H9 (cell line): ENCODE data around the gene ARHGAP45. TPM values are rescaled to one million over a fixed set of nuclear protein-coding genes. Genes with fewer than 3 reads are reported as not detected.

Experiments used
- DNase-seq: peaks from one replicate; pipeline ENCODE4 v3.0.0-alpha.2; 2017
- H2AFZ ChIP-seq: one replicate; pipeline ENCODE4 v1.6.1; 2013; ENCODE audit warnings: mild to moderate bottlenecking, low read length, control low read depth, moderate library complexity
- H2AK5ac ChIP-seq: 2 replicates; pipeline ENCODE4 v1.6.1; 2013; ENCODE audit warnings: low read length, control low read depth, mixed read lengths; ENCODE audit not compliant: insufficient read length
- H2BK120ac ChIP-seq: one replicate; pipeline ENCODE4 v1.6.1; 2013; ENCODE audit warnings: low read depth, mild to moderate bottlenecking, low read length, control low read depth, inconsistent platforms; ENCODE audit not compliant: poor library complexity, severe bottlenecking
- H2BK12ac ChIP-seq: 2 replicates; pipeline ENCODE4 v1.6.1; 2013; ENCODE audit warnings: low read length, control low read depth, mixed read lengths, low read depth; ENCODE audit not compliant: insufficient read length
- H2BK15ac ChIP-seq: 2 replicates; pipeline ENCODE4 v1.6.1; 2013; ENCODE audit warnings: low read depth, low read length, control low read depth
- H2BK20ac ChIP-seq: one replicate; pipeline ENCODE4 v1.6.1; 2013; ENCODE audit warnings: low read depth, mild to moderate bottlenecking, low read length, control low read depth, inconsistent platforms; ENCODE audit not compliant: poor library complexity, severe bottlenecking
- H2BK5ac ChIP-seq: 2 replicates; pipeline ENCODE4 v1.6.1; 2013; ENCODE audit warnings: low read length, control low read depth, mixed read lengths; ENCODE audit not compliant: insufficient read length
- H3K14ac ChIP-seq: 2 replicates; pipeline ENCODE4 v1.6.1; 2013; ENCODE audit warnings: low read length, control low read depth; ENCODE audit not compliant: insufficient read depth
- H3K18ac ChIP-seq: 2 replicates; pipeline ENCODE4 v1.6.1; 2013; ENCODE audit warnings: low read depth, mild to moderate bottlenecking, mixed read lengths, low read length, control low read depth; ENCODE audit not compliant: insufficient read length
- H3K23ac ChIP-seq: 2 replicates; pipeline ENCODE4 v1.6.1; 2013; ENCODE audit warnings: low read length, control low read depth, mixed read lengths, low read depth; ENCODE audit not compliant: insufficient read length
- H3K23me2 ChIP-seq: 2 replicates; pipeline ENCODE4 v1.6.1; 2013; ENCODE audit warnings: low read depth, mild to moderate bottlenecking, mixed read lengths, low read length, control low read depth; ENCODE audit not compliant: insufficient read length, poor library complexity, severe bottlenecking
- H3K27ac ChIP-seq: 2 replicates; pipeline ENCODE4 v1.5.1; 2013; ENCODE audit warnings: low read length, control low read depth, mixed read lengths, low read depth; ENCODE audit not compliant: insufficient read length
- H3K27me3 ChIP-seq: 2 replicates; pipeline ENCODE4 v1.6.1; 2013; ENCODE audit warnings: low read length, control low read depth, inconsistent platforms; ENCODE audit not compliant: insufficient read depth
- H3K4ac ChIP-seq: 2 replicates; pipeline ENCODE4 v1.6.1; 2013; ENCODE audit warnings: low read depth, mild to moderate bottlenecking, control low read depth, inconsistent platforms, low read length, moderate library complexity
- H3K4me1 ChIP-seq: 2 replicates; pipeline ENCODE4 v1.6.1; 2013; ENCODE audit warnings: low read length, control low read depth, inconsistent platforms; ENCODE audit not compliant: insufficient read depth
- H3K4me2 ChIP-seq: 2 replicates; pipeline ENCODE4 v1.6.1; 2013; ENCODE audit warnings: low read length, control low read depth, mixed read lengths; ENCODE audit not compliant: insufficient read length, insufficient read depth
- H3K56ac ChIP-seq: 2 replicates; pipeline ENCODE4 v1.6.1; 2013; ENCODE audit warnings: low read depth, mild to moderate bottlenecking, mixed read lengths, low read length, control low read depth; ENCODE audit not compliant: insufficient read length
- H3K79me1 ChIP-seq: 2 replicates; pipeline ENCODE4 v1.6.1; 2013; ENCODE audit warnings: low read depth, mild to moderate bottlenecking, moderate library complexity, low read length, control low read depth, inconsistent platforms; ENCODE audit not compliant: insufficient read depth, poor library complexity, severe bottlenecking
- H3K79me2 ChIP-seq: 2 replicates; pipeline ENCODE4 v1.6.1; 2013; ENCODE audit warnings: low read length, control low read depth, inconsistent platforms; ENCODE audit not compliant: insufficient read depth
- H3K9ac ChIP-seq: 2 replicates; pipeline ENCODE4 v1.6.1; 2013; ENCODE audit warnings: low read length, control low read depth, mixed read lengths; ENCODE audit not compliant: insufficient read length; ENCODE audit errors: extremely low read depth
- H3K9me3 ChIP-seq: one replicate; pipeline ENCODE4 v1.6.1; 2013; ENCODE audit warnings: low read depth, low read length, inconsistent platforms; ENCODE audit not compliant: control insufficient read depth
- H3T11ph ChIP-seq: one replicate; pipeline ENCODE4 v1.6.1; 2013; ENCODE audit warnings: mild to moderate bottlenecking, low read length, control low read depth, inconsistent platforms
- H4K20me1 ChIP-seq: one replicate; pipeline ENCODE4 v1.6.1; 2013; ENCODE audit not compliant: control insufficient read depth, insufficient read length, insufficient read depth
- H4K5ac ChIP-seq: 2 replicates; pipeline ENCODE4 v1.6.1; 2013; ENCODE audit warnings: low read depth, mild to moderate bottlenecking, mixed read lengths, low read length, control low read depth; ENCODE audit not compliant: insufficient read length
- H4K8ac ChIP-seq: replicated peaks from 2 replicates; pipeline ENCODE4 v1.6.1; 2013; ENCODE audit warnings: low read length, control low read depth, mixed read lengths, low read depth; ENCODE audit not compliant: insufficient read length
- H4K91ac ChIP-seq: 2 replicates; pipeline ENCODE4 v1.6.1; 2013; ENCODE audit warnings: low read depth, mild to moderate bottlenecking, moderate library complexity, mixed read lengths, low read length, control low read depth; ENCODE audit not compliant: insufficient read length
- H3K27ac Mint-ChIP-seq, 3 experiments: 2 replicates in 2 of 3; 3 replicates in 1 of 3; pipeline ENCODE4 v1.8.0; 2020 to 2021; ENCODE audit warnings: mixed read lengths in 3 of 3, mild to moderate bottlenecking in 1 of 3, moderate library complexity in 1 of 3
- H3K27me3 Mint-ChIP-seq: 2 replicates; pipeline ENCODE4 v1.8.0; 2021; ENCODE audit warnings: low read depth, mild to moderate bottlenecking, moderate library complexity, mixed read lengths
- H3K36me3 Mint-ChIP-seq, 3 experiments: 2 replicates in 2 of 3; 3 replicates in 1 of 3; pipeline ENCODE4 v1.8.0; 2020 to 2021; ENCODE audit warnings: low read depth in 3 of 3, mixed read lengths in 3 of 3; ENCODE audit not compliant: insufficient read depth in 1 of 3
- H3K4me1 Mint-ChIP-seq, 2 experiments: 2 replicates each; pipeline ENCODE4 v1.8.0; 2020; ENCODE audit warnings: mixed read lengths in 2 of 2
- H3K4me3 Mint-ChIP-seq, 2 experiments: 2 replicates in 1 of 2; 3 replicates in 1 of 2; pipeline ENCODE4 v1.8.0; 2020 to 2021; ENCODE audit warnings: mild to moderate bottlenecking in 2 of 2, mixed read lengths in 2 of 2, moderate library complexity in 1 of 2
- H3K9me3 Mint-ChIP-seq, 2 experiments: 2 replicates in 1 of 2; 3 replicates in 1 of 2; pipeline ENCODE4 v1.8.0; 2020; ENCODE audit warnings: mild to moderate bottlenecking in 2 of 2, mixed read lengths in 2 of 2, moderate library complexity in 1 of 2
- WGBS: extraction: QIAGEN DNeasy Blood & Tissue Kit; methylation state at CpG from one replicate; pipeline ENCODE4 v1.1.7; 2013; ENCODE audit warnings: missing lambda C conversion rate, low lambda C conversion rate, mixed read lengths; ENCODE audit not compliant: insufficient read length; ENCODE audit errors: extremely low coverage; 5-methylcytosine and 5-hydroxymethylcytosine counted together
- total RNA-seq: library from RNA; stranded (reverse); gene quantifications from 2 replicates; pipeline ENCODE4 v1.2.1, GENCODE V29; 2021
- TF ChIP-seq, protein P1 (sequence below): fragments of 200-600 bp; sonication (generic); conservative IDR thresholded peaks from 3 replicates; pipeline ENCODE4 v1.8.0; 2021; ENCODE audit warnings: antibody characterized with exemption, mild to moderate bottlenecking

Gene ARHGAP45
- total RNA-seq, 1 experiment from 2014 or later: 39.8 TPM

DNA sequence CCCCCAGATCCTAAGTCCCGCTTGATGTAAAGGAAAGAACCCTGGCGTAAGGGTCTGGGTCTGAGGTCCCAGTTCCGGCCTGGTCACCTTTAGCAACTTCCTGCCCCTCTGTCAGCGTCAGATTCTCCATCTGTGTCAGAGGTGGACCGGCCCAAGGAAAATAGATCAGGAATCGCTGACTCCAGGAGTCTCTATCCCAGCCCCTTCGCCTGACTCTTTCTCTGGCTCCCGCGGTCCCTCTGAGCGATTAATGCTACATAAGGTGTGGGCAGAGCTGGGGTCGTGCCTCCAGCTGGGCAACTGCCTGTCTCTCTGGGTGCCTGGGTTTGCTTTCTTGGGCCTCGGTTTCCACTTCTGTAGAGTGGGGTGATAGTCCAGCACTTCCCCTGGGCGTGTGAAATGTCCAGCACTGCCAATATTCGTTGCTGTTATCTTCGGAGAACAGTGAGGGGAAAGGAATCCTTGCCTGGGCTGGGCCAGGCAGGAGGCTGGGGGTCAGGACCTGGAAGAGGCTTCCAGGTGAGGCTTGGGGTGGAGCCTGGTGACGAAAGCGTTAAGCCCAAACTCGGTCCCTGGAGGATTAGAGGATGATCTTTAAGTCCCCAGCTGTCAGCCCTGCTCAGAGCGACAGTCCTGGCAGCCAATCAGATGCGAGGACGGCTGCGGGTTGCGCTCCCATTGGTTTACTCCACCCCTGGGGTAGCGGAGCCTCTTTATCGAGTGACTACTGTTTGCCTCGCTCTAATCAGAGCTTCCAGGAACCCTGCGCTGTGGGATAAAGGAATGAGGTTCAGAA lies 26.3 kb upstream of the ARHGAP45 start:
- no peak overlapping the region for H4K5ac ChIP-seq
- no peak overlapping the region for H2BK15ac ChIP-seq
- H3K79me2 ChIP-seq: no peaks in the 10 kb centered on the region
- H3K4me1 ChIP-seq: no peaks in the 10 kb centered on the region; the same call in 1 of the 2 replicates
- no peak overlapping the region for H3K23ac ChIP-seq
- no peak overlapping the region for H4K91ac ChIP-seq
- WGBS: no CpG with 5 or more reads among the region's 27 CpGs
- H3K23me2 ChIP-seq: peaks cover 9% of the 10 kb centered on the region
- peaks cover 13 to 29% of the 10 kb centered on the region in 2 experiments for H3K4me1 Mint-ChIP-seq
- no peak overlapping the region for H2BK5ac ChIP-seq
- H3K9me3 ChIP-seq: no peaks in the 10 kb centered on the region
- peak overlapping the region in 2 of 3 experiments; percentile 84 to 95; a peak in 5 of 7 replicates for H3K27ac Mint-ChIP-seq
- peak; percentile 97 for DNase-seq
- peaks cover 2% of the 10 kb centered on the region; the same call in 1 of the 2 replicates for H3K27me3 Mint-ChIP-seq
- TF ChIP-seq, protein P1, sequence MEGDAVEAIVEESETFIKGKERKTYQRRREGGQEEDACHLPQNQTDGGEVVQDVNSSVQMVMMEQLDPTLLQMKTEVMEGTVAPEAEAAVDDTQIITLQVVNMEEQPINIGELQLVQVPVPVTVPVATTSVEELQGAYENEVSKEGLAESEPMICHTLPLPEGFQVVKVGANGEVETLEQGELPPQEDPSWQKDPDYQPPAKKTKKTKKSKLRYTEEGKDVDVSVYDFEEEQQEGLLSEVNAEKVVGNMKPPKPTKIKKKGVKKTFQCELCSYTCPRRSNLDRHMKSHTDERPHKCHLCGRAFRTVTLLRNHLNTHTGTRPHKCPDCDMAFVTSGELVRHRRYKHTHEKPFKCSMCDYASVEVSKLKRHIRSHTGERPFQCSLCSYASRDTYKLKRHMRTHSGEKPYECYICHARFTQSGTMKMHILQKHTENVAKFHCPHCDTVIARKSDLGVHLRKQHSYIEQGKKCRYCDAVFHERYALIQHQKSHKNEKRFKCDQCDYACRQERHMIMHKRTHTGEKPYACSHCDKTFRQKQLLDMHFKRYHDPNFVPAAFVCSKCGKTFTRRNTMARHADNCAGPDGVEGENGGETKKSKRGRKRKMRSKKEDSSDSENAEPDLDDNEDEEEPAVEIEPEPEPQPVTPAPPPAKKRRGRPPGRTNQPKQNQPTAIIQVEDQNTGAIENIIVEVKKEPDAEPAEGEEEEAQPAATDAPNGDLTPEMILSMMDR: no peak
- no peak overlapping the region for H2BK12ac ChIP-seq
- no peaks in the 10 kb centered on the region for H4K20me1 ChIP-seq
- no peaks in the 10 kb centered on the region for H3K27me3 ChIP-seq
- no peak overlapping the region for H2BK20ac ChIP-seq
- no peaks in the 10 kb centered on the region for H3K79me1 ChIP-seq
- H2AK5ac ChIP-seq: no peak overlapping the region
- H3K4me3 Mint-ChIP-seq: peak overlapping the region; percentile 82 to 93
- no peak overlapping the region for H2AFZ ChIP-seq
- no peak overlapping the region for H3T11ph ChIP-seq
- H4K8ac ChIP-seq: no peak overlapping the region
- no peak overlapping the region for H3K14ac ChIP-seq
- peak overlapping the region; percentile 69 for H3K4me2 ChIP-seq
- H3K9ac ChIP-seq: peak overlapping the region; percentile 33
- H2BK120ac ChIP-seq: no peak overlapping the region
- no peak overlapping the region for H3K4ac ChIP-seq
- no peak overlapping the region for H3K27ac ChIP-seq
- H3K9me3 Mint-ChIP-seq: no peaks in the 10 kb centered on the region
- H3K36me3 Mint-ChIP-seq: peaks cover 20 to 49% (median 31%) of the 10 kb centered on the region in 3 experiments; a peak in 6 of 7 replicates
- H3K18ac ChIP-seq: no peak overlapping the region
- H3K56ac ChIP-seq: no peak overlapping the region
